Ascending aorta (tissue), 2 donors: ENCODE measurements around the gene FLNC. TPM values are rescaled to one million over a fixed set of nuclear protein-coding genes. Genes with fewer than 3 reads are reported as not detected.

ENCODE experiments used
- DNase-seq, 2 donors: peaks; one replicate each; pipeline ENCODE4 v3.0.0-alpha.2; 2019; ENCODE audit warnings: low spot score in 2 of 2
- H3K27ac ChIP-seq, 2 donors: fragments of 200-600 bp; sonication (generic); one replicate each; pipeline ENCODE4 v1.5.1; 2016 to 2017; ENCODE audit warnings: mild to moderate bottlenecking in 1 of 2
- H3K27me3 ChIP-seq: fragments of 200-600 bp; sonication (generic); one replicate; pipeline ENCODE4 v1.5.1; 2017
- H3K36me3 ChIP-seq, 2 donors: fragments of 200-600 bp; sonication (generic); one replicate each; pipeline ENCODE4 v1.5.1; 2016
- H3K4me1 ChIP-seq, 2 donors: fragments of 200-600 bp; sonication (generic); one replicate each; pipeline ENCODE4 v1.5.1; 2016 to 2017; ENCODE audit warnings: mild to moderate bottlenecking in 1 of 2
- H3K4me3 ChIP-seq, 2 donors: fragments of 200-600 bp; sonication (generic); one replicate each; pipeline ENCODE4 v1.5.1; 2016 to 2017; ENCODE audit warnings: mild to moderate bottlenecking in 1 of 2
- H3K9me3 ChIP-seq, 2 donors: fragments of 200-600 bp; sonication (generic); one replicate each; pipeline ENCODE4 v1.5.1; 2016
- intact Hi-C: fragments of 100-400 bp; cut with DNase I; formaldehyde crosslinking; loops from one replicate; pipeline ENCODE4 v1.15.1; 2023
- total RNA-seq: library from RNA; depleted of rRNA; stranded (reverse); fragments of >200 nt; gene quantifications from one replicate; pipeline ENCODE4 v1.1.0, GENCODE V29; 2016
- TF ChIP-seq, protein P1 (sequence below), 3 experiments: fragments of 200-600 bp in 2 of 3; fragments of 450-650 bp in 1 of 3; sonication (generic) in 2 of 3; IDR thresholded peaks; one replicate each; pipeline ENCODE4 v1.5.1; 2016 to 2019; ENCODE audit warnings: antibody characterized with exemption in 3 of 3, mild to moderate bottlenecking in 1 of 3, moderate library complexity in 1 of 3

The FLNC gene
- total RNA-seq, 1 donor from 2014 or later, result 117 TPM

DNA sequence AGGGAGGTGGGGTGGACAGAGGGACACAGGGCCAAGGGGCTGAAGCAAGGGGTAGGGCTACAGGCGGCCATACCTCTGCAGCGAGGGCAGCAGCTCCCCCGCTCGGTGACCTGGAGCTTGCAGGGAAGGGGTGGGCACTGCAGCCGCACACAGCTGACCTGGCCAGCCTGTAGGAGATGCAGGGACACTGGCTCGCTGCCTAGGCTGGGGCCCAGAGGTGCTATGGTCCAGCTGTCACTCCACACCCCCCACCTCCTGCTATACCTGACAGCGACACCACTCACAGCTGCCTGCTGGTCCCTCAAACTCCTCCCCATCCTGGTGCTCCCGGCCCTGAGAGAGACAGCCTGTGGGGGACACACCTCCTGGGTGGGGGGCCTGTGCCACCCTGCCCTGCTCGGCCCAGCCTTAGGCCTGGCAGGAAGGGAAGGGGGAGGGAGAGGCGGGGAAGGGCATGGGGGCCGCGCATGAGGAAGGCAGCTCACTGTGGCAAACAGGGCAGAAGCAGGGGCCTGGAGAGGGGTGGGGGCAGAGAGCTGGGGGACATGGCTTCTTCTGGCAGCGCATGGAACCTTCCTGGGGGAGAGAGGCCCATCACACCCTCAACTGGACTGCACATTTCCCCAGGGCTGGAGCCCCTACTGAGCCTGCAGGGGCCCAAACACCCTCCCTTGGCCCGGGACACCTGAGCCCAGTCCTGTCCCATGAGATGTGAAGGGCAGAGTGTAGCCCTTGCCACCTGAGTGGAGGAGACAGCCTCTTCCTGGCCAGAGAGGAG, 56.4 kb downstream of the FLNC start:
- Histone ChIP-seq H3K4me1 (no peaks in the 10 kb centered on the region), H3K4me3 (no peak overlapping the region), H3K36me3 (no peaks in the 10 kb centered on the region), H3K9me3 (no peaks in the 10 kb centered on the region), H3K27me3 (no peaks in the 10 kb centered on the region), H3K27ac (no peak overlapping the region)
- intact Hi-C loops, result no loop called here
- DNase-seq, result no peak
- TF ChIP-seq, protein P1, sequence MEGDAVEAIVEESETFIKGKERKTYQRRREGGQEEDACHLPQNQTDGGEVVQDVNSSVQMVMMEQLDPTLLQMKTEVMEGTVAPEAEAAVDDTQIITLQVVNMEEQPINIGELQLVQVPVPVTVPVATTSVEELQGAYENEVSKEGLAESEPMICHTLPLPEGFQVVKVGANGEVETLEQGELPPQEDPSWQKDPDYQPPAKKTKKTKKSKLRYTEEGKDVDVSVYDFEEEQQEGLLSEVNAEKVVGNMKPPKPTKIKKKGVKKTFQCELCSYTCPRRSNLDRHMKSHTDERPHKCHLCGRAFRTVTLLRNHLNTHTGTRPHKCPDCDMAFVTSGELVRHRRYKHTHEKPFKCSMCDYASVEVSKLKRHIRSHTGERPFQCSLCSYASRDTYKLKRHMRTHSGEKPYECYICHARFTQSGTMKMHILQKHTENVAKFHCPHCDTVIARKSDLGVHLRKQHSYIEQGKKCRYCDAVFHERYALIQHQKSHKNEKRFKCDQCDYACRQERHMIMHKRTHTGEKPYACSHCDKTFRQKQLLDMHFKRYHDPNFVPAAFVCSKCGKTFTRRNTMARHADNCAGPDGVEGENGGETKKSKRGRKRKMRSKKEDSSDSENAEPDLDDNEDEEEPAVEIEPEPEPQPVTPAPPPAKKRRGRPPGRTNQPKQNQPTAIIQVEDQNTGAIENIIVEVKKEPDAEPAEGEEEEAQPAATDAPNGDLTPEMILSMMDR (IDR thresholded peaks at IDR 0.05), result no peak

DNA sequence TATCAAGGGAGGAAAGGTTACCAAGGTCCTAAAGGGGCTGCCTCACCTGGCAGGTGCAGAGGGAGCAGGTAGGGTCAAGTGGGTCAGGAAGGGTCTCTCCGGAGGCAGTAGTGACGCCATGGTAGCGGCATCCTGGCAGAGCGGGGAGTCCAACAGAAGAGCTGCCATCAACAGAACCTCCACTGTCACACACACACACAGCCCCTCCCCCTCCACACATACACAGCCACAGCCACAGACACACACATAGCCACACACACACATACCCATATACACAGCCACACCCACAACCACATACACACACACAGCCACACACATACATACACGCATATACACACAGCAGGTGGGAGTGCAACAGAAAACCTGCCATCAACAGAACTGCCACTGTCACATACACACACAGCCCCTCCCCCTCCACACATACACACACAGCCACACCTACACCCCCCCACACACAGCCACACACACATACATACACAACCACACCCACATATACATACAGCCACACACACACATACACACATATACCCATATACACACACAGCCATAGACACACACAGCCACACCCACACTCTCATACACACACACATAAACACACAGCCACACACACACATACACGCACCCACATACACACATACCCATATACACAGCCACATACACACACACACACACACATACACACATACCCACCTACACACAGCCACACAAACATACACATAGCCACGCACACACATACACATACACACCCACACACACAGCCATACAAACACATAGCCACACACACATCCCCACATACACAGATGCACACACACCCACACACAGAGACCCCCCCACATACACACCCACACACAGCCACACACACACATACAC, 57.2 kb downstream of the FLNC start:
- Histone ChIP-seq H3K27me3 (no peaks in the 10 kb centered on the region), H3K27ac (no peak overlapping the region), H3K4me1 (no peaks in the 10 kb centered on the region), H3K36me3 (no peaks in the 10 kb centered on the region), H3K4me3 (no peak overlapping the region), H3K9me3 (no peaks in the 10 kb centered on the region)
- TF ChIP-seq, protein P1 (IDR thresholded peaks at IDR 0.05), result no peak
- intact Hi-C loops, result no loop called here
- DNase-seq, result no peak

DNA sequence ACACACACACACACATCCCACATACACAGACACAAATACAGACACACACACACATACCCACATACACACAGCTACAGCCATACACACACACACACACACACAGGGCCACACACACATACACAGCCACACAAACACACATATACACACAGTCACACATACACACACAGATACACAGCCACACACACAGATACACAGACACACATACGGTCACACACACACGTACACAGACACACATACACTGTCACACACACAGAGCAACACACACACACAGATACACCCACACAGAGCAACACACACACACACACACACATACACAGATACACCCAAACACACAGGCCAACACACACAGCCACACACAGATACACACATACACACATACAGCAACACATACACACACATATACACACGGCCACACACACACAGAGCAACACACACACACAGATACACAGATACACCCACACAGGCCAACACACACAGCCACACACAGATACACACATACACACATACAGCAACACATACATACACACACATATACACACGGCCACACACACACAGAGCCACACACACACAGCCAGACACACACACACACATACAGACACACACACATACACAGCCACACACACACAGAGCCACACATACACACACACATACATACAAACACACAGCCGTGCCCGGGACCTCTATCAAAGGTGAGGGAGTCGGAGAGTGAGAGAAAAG, 58.0 kb downstream of the FLNC start:
- Histone ChIP-seq H3K36me3 (no peaks in the 10 kb centered on the region), H3K4me1 (no peaks in the 10 kb centered on the region), H3K9me3 (no peaks in the 10 kb centered on the region), H3K27ac (no peak overlapping the region), H3K4me3 (no peak overlapping the region), H3K27me3 (no peaks in the 10 kb centered on the region)
- TF ChIP-seq, protein P1 (IDR thresholded peaks at IDR 0.05), result no peak
- intact Hi-C loops, result no loop called here
- no peak for DNase-seq

DNA sequence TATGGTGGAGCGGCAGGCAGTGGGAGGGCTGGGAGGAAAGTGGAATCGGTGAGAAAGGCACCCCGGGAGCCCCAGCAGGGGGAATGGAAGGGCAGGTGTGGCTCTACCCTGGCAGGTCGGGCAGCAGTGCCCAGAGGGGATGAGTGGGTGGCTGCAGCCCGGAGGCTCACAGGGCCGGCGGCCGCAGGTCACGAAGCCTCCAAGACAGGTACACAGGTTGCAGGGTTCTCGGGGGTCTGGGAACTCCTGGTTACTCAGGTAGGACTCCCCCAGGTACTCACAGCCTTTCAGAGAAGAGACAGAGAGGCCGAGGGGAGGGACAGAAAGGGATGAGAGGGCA, 58.5 kb downstream of the FLNC start:
- Histone ChIP-seq H3K9me3 (no peaks in the 10 kb centered on the region), H3K27me3 (no peaks in the 10 kb centered on the region)
- TF ChIP-seq, protein P1 (IDR thresholded peaks at IDR 0.05), result no peak

DNA sequence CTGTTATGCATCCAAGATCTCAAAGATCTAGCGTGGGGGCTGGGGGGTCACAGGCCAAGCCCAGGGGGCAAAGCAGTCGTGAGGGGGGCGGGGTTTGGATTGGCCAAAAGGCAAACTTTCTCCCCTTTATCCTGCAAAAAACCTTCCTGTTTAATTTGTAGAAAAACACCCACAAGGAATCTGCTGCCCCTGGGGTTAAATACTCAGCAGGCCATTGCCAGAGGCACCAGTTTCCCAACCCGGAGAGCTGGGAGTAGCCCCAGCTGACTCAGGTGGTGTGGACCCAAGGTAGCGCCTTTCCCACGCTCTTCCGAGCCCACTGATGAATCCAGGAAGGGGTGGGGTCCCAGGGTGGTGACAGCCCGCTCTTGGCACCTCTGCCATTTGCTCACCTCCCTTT, 58.9 kb downstream of the FLNC start:
- no peak overlapping the region for H3K27ac ChIP-seq
- no peaks in the 10 kb centered on the region for H3K9me3 ChIP-seq
- no peaks in the 10 kb centered on the region for H3K27me3 ChIP-seq
- no peak for DNase-seq
- H3K4me1 ChIP-seq, result no peaks in the 10 kb centered on the region
- TF ChIP-seq, protein P1 (IDR thresholded peaks at IDR 0.05), result no peak
- intact Hi-C loops, result no loop called here
- H3K4me3 ChIP-seq, result no peak overlapping the region
- H3K36me3 ChIP-seq, result no peaks in the 10 kb centered on the region

More for the DNA sequence above, 58.5 kb downstream of the FLNC start:
- DNase-seq, result no peak
- no peak overlapping the region for H3K4me3 ChIP-seq
- no peaks in the 10 kb centered on the region for H3K4me1 ChIP-seq
- H3K27ac ChIP-seq, result no peak overlapping the region
- intact Hi-C loops, result no loop called here
- no peaks in the 10 kb centered on the region for H3K36me3 ChIP-seq
